ENCODE measurements around the gene HES5.

DNA sequence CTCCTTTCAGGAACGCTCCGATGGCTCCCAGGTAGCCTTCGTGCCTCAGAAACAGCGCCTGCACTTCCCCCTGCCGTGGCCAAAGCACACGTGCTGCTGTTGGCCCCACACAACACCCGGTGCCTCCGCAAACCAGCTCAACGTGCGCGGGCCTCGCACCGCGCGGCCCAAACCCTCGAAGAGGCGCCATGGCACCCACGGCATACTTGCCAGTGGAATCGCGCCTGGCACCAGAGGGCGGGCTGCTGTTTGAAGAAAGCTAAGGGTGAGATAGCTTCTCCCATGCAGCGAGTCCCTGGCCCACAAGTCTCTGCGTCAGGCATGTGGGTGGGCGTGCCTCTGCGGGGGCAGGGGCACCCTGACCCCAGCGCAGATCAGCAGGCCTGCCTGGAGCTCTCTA is 11.5 kb downstream of the HES5 start:
- TF ChIP-seq, protein P1, sequence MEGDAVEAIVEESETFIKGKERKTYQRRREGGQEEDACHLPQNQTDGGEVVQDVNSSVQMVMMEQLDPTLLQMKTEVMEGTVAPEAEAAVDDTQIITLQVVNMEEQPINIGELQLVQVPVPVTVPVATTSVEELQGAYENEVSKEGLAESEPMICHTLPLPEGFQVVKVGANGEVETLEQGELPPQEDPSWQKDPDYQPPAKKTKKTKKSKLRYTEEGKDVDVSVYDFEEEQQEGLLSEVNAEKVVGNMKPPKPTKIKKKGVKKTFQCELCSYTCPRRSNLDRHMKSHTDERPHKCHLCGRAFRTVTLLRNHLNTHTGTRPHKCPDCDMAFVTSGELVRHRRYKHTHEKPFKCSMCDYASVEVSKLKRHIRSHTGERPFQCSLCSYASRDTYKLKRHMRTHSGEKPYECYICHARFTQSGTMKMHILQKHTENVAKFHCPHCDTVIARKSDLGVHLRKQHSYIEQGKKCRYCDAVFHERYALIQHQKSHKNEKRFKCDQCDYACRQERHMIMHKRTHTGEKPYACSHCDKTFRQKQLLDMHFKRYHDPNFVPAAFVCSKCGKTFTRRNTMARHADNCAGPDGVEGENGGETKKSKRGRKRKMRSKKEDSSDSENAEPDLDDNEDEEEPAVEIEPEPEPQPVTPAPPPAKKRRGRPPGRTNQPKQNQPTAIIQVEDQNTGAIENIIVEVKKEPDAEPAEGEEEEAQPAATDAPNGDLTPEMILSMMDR (IDR thresholded peaks at IDR 0.05), result no peak
- TF ChIP-seq POLR2A (IDR thresholded peaks at IDR 0.05), result no peak
